C4-2B (cell line): ENCODE measurements around the gene PDZD2.

ENCODE experiments used
- H3K27ac ChIP-seq: fragments of 450-650 bp; 2 replicates; pipeline ENCODE4 v1.5.1; 2017
- CTCF ChIP-seq: fragments of 450-650 bp; conservative IDR thresholded peaks from 2 replicates; pipeline ENCODE4 v1.5.1; 2017; ENCODE audit warnings: mild to moderate bottlenecking
- ZFX ChIP-seq: fragments of 450-650 bp; IDR thresholded peaks from 2 replicates; pipeline ENCODE4 v1.6.1; 2017

PDZD2 gene

GRCh38 chr5:31992377-31992776, 353.4 kb downstream of the PDZD2 start:
- TF ChIP-seq ZFX (no peak), CTCF (no peak)
- H3K27ac ChIP-seq: no peak overlapping the region

GRCh38 chr5:31993165-31993961, 354.4 kb downstream of the PDZD2 start:
- no peak overlapping the region for H3K27ac ChIP-seq
- TF ChIP-seq CTCF (no peak), ZFX (no peak)

GRCh38 chr5:31995006-31995405, 356.1 kb downstream of the PDZD2 start:
- no peak for TF ChIP-seq CTCF
- TF ChIP-seq ZFX: no peak
- H3K27ac ChIP-seq: no peak overlapping the region

GRCh38 chr5:31995714-31996113, 356.8 kb downstream of the PDZD2 start:
- no peak overlapping the region for H3K27ac ChIP-seq
- no peak for TF ChIP-seq ZFX

GRCh38 chr5:31996909-31997308, 358.0 kb downstream of the PDZD2 start:
- TF ChIP-seq CTCF: no peak
- no peak for TF ChIP-seq ZFX
- H3K27ac ChIP-seq: no peak overlapping the region

- TF ChIP-seq CTCF: no peak
- H3K27ac ChIP-seq: no peak overlapping the region
Observed at GRCh38 chr5:31999470-31999869, 360.5 kb downstream of the PDZD2 start.

GRCh38 chr5:32000731-32001130, 361.8 kb downstream of the PDZD2 start:
- H3K27ac ChIP-seq: no peak overlapping the region

More at GRCh38 chr5:32000731-32001130, 361.8 kb downstream of the PDZD2 start:
- TF ChIP-seq ZFX: no peak
- TF ChIP-seq CTCF: no peak
